HepG2 (cell line): Measurements from ENCODE around the gene GATAD2B. TPM values are rescaled to one million over a fixed set of nuclear protein-coding genes. Genes with fewer than 3 reads are reported as not detected.
A peak's percentile ranks its signal among the peaks of the same experiment; 100 is the strongest.

Source experiments
- ATAC-seq: fragments of 200-7000 bp; cut with Tn5 transposase; 3 replicates; pipeline ENCODE4 v1.9.1; 2020; ENCODE audit warnings: mild to moderate bottlenecking, moderate library complexity
- BruUV-seq: library from RNA; stranded (reverse); fragments of 400-500 nt; replicated peaks from 2 replicates; lab custom pipeline; 2021; lab: Mats Ljungman, UMichigan
- CTCF ChIA-PET: fragments of 300-600 bp; formaldehyde crosslinking; extraction: SDS; loops from one replicate; lab custom pipeline; 2021; ENCODE audit warnings: low total read pairs, inconsistent platforms, low intra/inter-chr PET ratio; lab: Yijun Ruan, JAX
- POLR2A ChIA-PET: fragments of 350-600 bp; sonication (Branson Sonifier 250); formaldehyde crosslinking; loops from one replicate; lab custom pipeline; 2020; ENCODE audit warnings: antibody characterized with exemption, inconsistent platforms; lab: Yijun Ruan, JAX
- DNase-seq: peaks from one replicate; pipeline ENCODE4 v3.0.0-alpha.2; 2015; ENCODE audit warnings: low spot score
- FAIRE-seq: peaks from 3 replicates; lab custom pipeline; 2011; peaks lifted over from hg19 to GRCh38; lab: Jason Lieb, UNC
- H2AFZ ChIP-seq: one replicate; pipeline ENCODE4 v1.6.1; 2011; ENCODE audit warnings: low read length, inconsistent platforms
- H3K27ac ChIP-seq: fragments of 300-600 bp; 3 replicates; pipeline ENCODE4 v1.8.0; 2011; ENCODE audit warnings: mixed run types, mild to moderate bottlenecking, mixed read lengths, low read length, inconsistent platforms; ENCODE audit not compliant: insufficient read depth; ENCODE audit errors: extremely low read length
- H3K27me3 ChIP-seq, 2 experiments: fragments of 200-600 bp in 1 of 2; 2 replicates in 1 of 2; 3 replicates in 1 of 2; pipeline versions ENCODE4 v1.6.0 to v1.8.0; 2011; ENCODE audit warnings: low read length in 2 of 2, mild to moderate bottlenecking in 2 of 2, moderate library complexity in 2 of 2, inconsistent platforms in 1 of 2; ENCODE audit not compliant: insufficient read depth in 2 of 2, control insufficient read depth in 1 of 2
- H3K36me3 ChIP-seq, 2 experiments: fragments of 200-600 bp in 1 of 2; replicated peaks in 1 of 2; 2 replicates in 1 of 2; 3 replicates in 1 of 2; pipeline versions ENCODE4 v1.5.1 to v1.8.0; 2011; ENCODE audit warnings: low read length in 2 of 2, inconsistent platforms in 1 of 2; ENCODE audit not compliant: insufficient read depth in 2 of 2, control insufficient read depth in 1 of 2
- H3K4me1 ChIP-seq: 2 replicates; pipeline ENCODE4 v1.5.1; 2012; ENCODE audit warnings: low read length, inconsistent platforms; ENCODE audit not compliant: insufficient read depth
- H3K4me2 ChIP-seq: 2 replicates; pipeline ENCODE4 v1.6.0; 2011; ENCODE audit warnings: low read depth, low read length, inconsistent platforms
- H3K4me3 ChIP-seq, 3 experiments: fragments of 200-600 bp in 1 of 3; sonication (generic), shearing (Covaris generic) in 1 of 3; replicated peaks in 1 of 3; 2 replicates each; pipeline ENCODE4 v1.5.1; 2011 to 2016; ENCODE audit warnings: low read length in 3 of 3, inconsistent platforms in 2 of 3, low read depth in 2 of 3, mild to moderate bottlenecking in 2 of 3, control low read depth in 1 of 3, mixed read lengths in 1 of 3; ENCODE audit not compliant: insufficient read depth in 1 of 3
- H3K79me2 ChIP-seq: one replicate; pipeline ENCODE4 v1.6.1; 2011; ENCODE audit warnings: low read length, inconsistent platforms; ENCODE audit not compliant: insufficient read depth
- H3K9ac ChIP-seq: 2 replicates; pipeline ENCODE4 v1.6.0; 2011; ENCODE audit warnings: mild to moderate bottlenecking, low read depth, low read length, inconsistent platforms; ENCODE audit not compliant: insufficient read depth
- H3K9me3 ChIP-seq: 2 replicates; pipeline ENCODE4 v1.5.1; 2012; ENCODE audit warnings: mild to moderate bottlenecking, low read length
- H4K20me1 ChIP-seq: 2 replicates; pipeline ENCODE4 v1.6.0; 2011; ENCODE audit warnings: inconsistent platforms, mild to moderate bottlenecking, low read length, moderate library complexity; ENCODE audit not compliant: insufficient read depth
- BHLHE40 ChIP-seq: IDR thresholded peaks from 2 replicates; pipeline ENCODE4 v1.6.1; 2011; ENCODE audit warnings: low read length, improper control_type of control experiment
- CEBPB ChIP-seq: IDR thresholded peaks from 2 replicates; pipeline ENCODE4 v1.6.1; 2011; ENCODE audit warnings: low read depth, low read length, improper control_type of control experiment, borderline replicate concordance
- GABPA ChIP-seq, 2 experiments: IDR thresholded peaks; 2 replicates each; pipeline ENCODE4 v1.6.1; 2011 to 2016; ENCODE audit warnings: low read depth in 2 of 2, low read length in 1 of 2, missing biosample characterization in 1 of 2, missing genetic modification characterization in 1 of 2
- HNF4A ChIP-seq: sonication (generic); formaldehyde crosslinking; IDR thresholded peaks from 2 replicates; pipeline ENCODE4 v1.4.0; 2020; ENCODE audit warnings: missing genetic modification reagents
- HOMEZ ChIP-seq: IDR thresholded peaks from 2 replicates; pipeline ENCODE4 v1.6.1; 2016; ENCODE audit warnings: low read depth
- ISL2 ChIP-seq: sonication (generic); formaldehyde crosslinking; IDR thresholded peaks from 2 replicates; pipeline ENCODE4 v1.5.0; 2020; ENCODE audit warnings: missing genetic modification reagents
- JARID2 ChIP-seq: sonication (generic); formaldehyde crosslinking; IDR thresholded peaks from 2 replicates; pipeline ENCODE4 v1.8.1; 2023; ENCODE audit warnings: missing genetic modification reagents, inconsistent platforms; ENCODE audit not compliant: insufficient replicate concordance
- JUN ChIP-seq: sonication (generic); formaldehyde crosslinking; IDR thresholded peaks from 2 replicates; pipeline ENCODE4 v1.4.0; 2020; ENCODE audit warnings: mild to moderate bottlenecking, missing genetic modification reagents
- NR2F6 ChIP-seq, 2 experiments: IDR thresholded peaks; 2 replicates each; pipeline ENCODE4 v1.6.1; 2016; ENCODE audit warnings: antibody characterized with exemption in 1 of 2, mild to moderate bottlenecking in 1 of 2
- POLR2G ChIP-seq: fragments of 200-400 bp; formaldehyde crosslinking; IDR thresholded peaks from 2 replicates; pipeline ENCODE4 v1.6.1; 2018; ENCODE audit warnings: mild to moderate bottlenecking, low read depth, low read length, moderate library complexity
- SAP130 ChIP-seq: IDR thresholded peaks from 2 replicates; pipeline ENCODE4 v1.6.1; 2016; ENCODE audit warnings: low read depth
- SMC3 ChIP-seq: IDR thresholded peaks from 2 replicates; pipeline ENCODE4 v1.6.1; 2011; ENCODE audit warnings: low read length, improper control_type of control experiment
- ZGPAT ChIP-seq: IDR thresholded peaks from 2 replicates; pipeline ENCODE4 v1.6.1; 2016; ENCODE audit warnings: mild to moderate bottlenecking
- ZMYM3 ChIP-seq: sonication (generic); formaldehyde crosslinking; IDR thresholded peaks from 2 replicates; pipeline ENCODE4 v1.5.1; 2020; ENCODE audit warnings: mild to moderate bottlenecking, missing genetic modification reagents
- ZNF234 ChIP-seq: sonication (generic); formaldehyde crosslinking; conservative IDR thresholded peaks from 2 replicates; pipeline ENCODE4 v1.5.1; 2020; ENCODE audit warnings: mild to moderate bottlenecking, missing genetic modification reagents
- ZNF484 ChIP-seq: sonication (generic); formaldehyde crosslinking; IDR thresholded peaks from 2 replicates; pipeline ENCODE4 v1.5.1; 2020; ENCODE audit warnings: mild to moderate bottlenecking, low read depth, missing genetic modification reagents, borderline replicate concordance
- ZNF747 ChIP-seq: sonication (generic); formaldehyde crosslinking; IDR thresholded peaks from 2 replicates; pipeline ENCODE4 v1.8.1; 2023; ENCODE audit warnings: missing genetic modification reagents, mild to moderate bottlenecking, borderline replicate concordance
- ZNF770 ChIP-seq: sonication (generic); formaldehyde crosslinking; IDR thresholded peaks from 2 replicates; pipeline ENCODE4 v1.5.0; 2020; ENCODE audit warnings: mild to moderate bottlenecking, missing genetic modification reagents
- ZNF800 ChIP-seq: sonication (generic); formaldehyde crosslinking; IDR thresholded peaks from 2 replicates; pipeline ENCODE4 v1.4.0; 2020; ENCODE audit warnings: missing genetic modification reagents
- WGBS: methylation state at CpG from one replicate; pipeline ENCODE4 v1.1.6; 2017; ENCODE audit warnings: low lambda C conversion rate; 5-methylcytosine and 5-hydroxymethylcytosine counted together
- in situ Hi-C: cut with HindIII; loops from 2 replicates; pipeline ENCODE4 v1.10.0; 2017; ENCODE audit warnings: low pct_unique_long_range_greater_than_20kb; ENCODE audit not compliant: extremely low pct_ligation_motif_present
- intact Hi-C: fragments of 100-400 bp; cut with micrococcal nuclease; formaldehyde crosslinking; loops from one replicate; pipeline ENCODE4 v1.10.0; 2022; ENCODE audit not compliant: unreplicated experiment
- polyA plus RNA-seq, 8 experiments: library from polyadenylated mRNA; depleted of rRNA in 3 of 8; stranded (reverse) in 7 of 8; unstranded in 1 of 8; fragments of >200 nt; fragmentation: Illumina TruSeq in 4 of 8; extraction: Trizol in 4 of 8; gene quantifications; 2 replicates each; pipeline versions ENCODE4 v1.2.1 to v1.2.3, GENCODE V29; 2011 to 2016; ENCODE audit warnings: low read depth in 4 of 8, missing spikeins in 1 of 8, mixed read lengths in 1 of 8; ENCODE audit not compliant: insufficient read depth in 1 of 8
- total RNA-seq, 5 experiments: library from RNA; depleted of rRNA; stranded (reverse); fragments of >200 nt; fragmentation: Illumina TruSeq; extraction: Trizol; gene quantifications; 2 replicates each; pipeline ENCODE4 v1.2.3, GENCODE V29; 2016; ENCODE audit warnings: low read depth in 1 of 5

Gene GATAD2B
- total and polyA plus RNA-seq, 2 of the 13 experiments (the other 11 are each of a cell fraction or from before 2014, with no cell fraction given): 3.2 to 5.2 TPM

GRCh38 chr1:153860285-153860684 lies 62.5 kb downstream of the GATAD2B start:
- no peak overlapping the region for H3K4me3 ChIP-seq
- no peak overlapping the region for H3K27ac ChIP-seq
- in situ Hi-C loops (no loop called here), intact Hi-C loops (no loop called here)
- no TSS peak for BruUV-seq
- ChIA-PET POLR2A (interaction anchor here (1.0 kb wide), 1 partner anchor 84 kb away, joined by 3 read pairs; no protein-coding TSS in a partner anchor), CTCF (no interaction called here)
- H3K27me3 ChIP-seq: no peaks in the 10 kb centered on the region
- H3K36me3 ChIP-seq: no peaks in the 10 kb centered on the region; a peak in 1 of 5 replicates
- H3K9me3 ChIP-seq: no peaks in the 10 kb centered on the region
- H4K20me1 ChIP-seq: peaks cover 7% of the 10 kb centered on the region
- peaks cover 15% of the 10 kb centered on the region for H3K79me2 ChIP-seq
- peak; percentile 51; the same call in 1 of the 3 replicates for ATAC-seq
- FAIRE-seq: peak; percentile 32
- H3K9ac ChIP-seq: no peak overlapping the region
- no peak overlapping the region for H2AFZ ChIP-seq
- 56% methylated on average over 3 of the region's 3 CpGs for WGBS
- peaks cover 22% of the 10 kb centered on the region for H3K4me1 ChIP-seq
- DNase-seq: peak; percentile 27
- no peak overlapping the region for H3K4me2 ChIP-seq
- peak; percentile 17; the same call in 1 of the 2 replicates for TF ChIP-seq SAP130 (CRISPR knock-in tag)
- TF ChIP-seq ZNF800 (CRISPR knock-in tag): no peak
- peak; percentile 74 for TF ChIP-seq ZMYM3 (CRISPR knock-in tag)
- TF ChIP-seq GABPA (IDR thresholded peaks at IDR 0.05; ENCODE audit: low read depth, low read length): no peak
- TF ChIP-seq GABPA (CRISPR knock-in tag; IDR thresholded peaks at IDR 0.05; ENCODE audit: low read depth): peak; percentile 63
- TF ChIP-seq HNF4A: peak; percentile 50
- TF ChIP-seq ZNF747 (CRISPR knock-in tag): no peak
- TF ChIP-seq ZNF234: no peak
- no peak for TF ChIP-seq ZGPAT (CRISPR knock-in tag)
- TF ChIP-seq JUN (CRISPR knock-in tag): no peak
- TF ChIP-seq JARID2 (CRISPR knock-in tag): no peak
- no peak for TF ChIP-seq POLR2G
- peak; percentile 86 for TF ChIP-seq CEBPB
- peak; percentile 36; the same call in 1 of the 2 replicates for TF ChIP-seq NR2F6 (IDR thresholded peaks at IDR 0.05)
- TF ChIP-seq NR2F6 (CRISPR knock-in tag; IDR thresholded peaks at IDR 0.05): peak; percentile 61; the same call in 1 of the 2 replicates
- TF ChIP-seq BHLHE40: no peak
- TF ChIP-seq ISL2 (CRISPR knock-in tag): no peak
- TF ChIP-seq HOMEZ (CRISPR knock-in tag): peak; percentile 20; the same call in 1 of the 2 replicates
- peak; percentile 70 for TF ChIP-seq ZNF770
- no peak for TF ChIP-seq SMC3
- no peak for TF ChIP-seq ZNF484 (CRISPR knock-in tag)
